SIG-M5 treated with dmso at 0.1 percent for 504 hours (cell line): ENCODE results near the gene MGAT4B.

Experiments
- DNase-seq: peaks from one replicate; lab custom pipeline; 2025; ENCODE audit not compliant: unreplicated experiment; lab: John Stamatoyannopoulos, UW

The MGAT4B gene

GRCh38 chr5:179827680-179828079 lies 21.0 kb upstream of the MGAT4B start:
- DNase-seq: peak; percentile 97

- DNase-seq: no peak
Measured at GRCh38 chr5:179825655-179826182, 19.1 kb upstream of the MGAT4B start.

- DNase-seq: no peak
Measured at GRCh38 chr5:179824745-179825112, 18.1 kb upstream of the MGAT4B start.

- DNase-seq: no peak
Measured at GRCh38 chr5:179823937-179824744, 17.5 kb upstream of the MGAT4B start.

- DNase-seq: no peak
Measured at GRCh38 chr5:179822444-179822990, 15.9 kb upstream of the MGAT4B start.

GRCh38 chr5:179822059-179822432 lies 15.4 kb upstream of the MGAT4B start:
- no peak for DNase-seq

GRCh38 chr5:179821298-179822058 lies 14.8 kb upstream of the MGAT4B start:
- DNase-seq: peak; percentile 86

GRCh38 chr5:179820483-179821297 lies 14.0 kb upstream of the MGAT4B start, which contains the start of gene SQSTM1:
TSS of gene SQSTM1 (plus strand) at chr5:179820905. CDS start at chr5:179820937, 32 bp downstream.
- DNase-seq: peak; percentile 62

- DNase-seq: no peak
Measured at GRCh38 chr5:179820127-179820482, 13.4 kb upstream of the MGAT4B start.

- peak; percentile 30 for DNase-seq
Measured at GRCh38 chr5:179819296-179820126, 12.8 kb upstream of the MGAT4B start.

- peak; percentile 85 for DNase-seq
Measured at GRCh38 chr5:179818746-179819295, 12.2 kb upstream of the MGAT4B start.

GRCh38 chr5:179817890-179818745 lies 11.5 kb upstream of the MGAT4B start:
- no peak for DNase-seq

- no peak for DNase-seq
Measured at GRCh38 chr5:179817470-179817840, 10.8 kb upstream of the MGAT4B start.

GRCh38 chr5:179816796-179817469 lies 10.3 kb upstream of the MGAT4B start:
- no peak for DNase-seq

- no peak for DNase-seq
Measured at GRCh38 chr5:179816401-179816795, 9.7 kb upstream of the MGAT4B start.

- DNase-seq: no peak
Measured at GRCh38 chr5:179815491-179816249, 9.0 kb upstream of the MGAT4B start.

- no peak for DNase-seq
Measured at GRCh38 chr5:179814090-179814489, 7.4 kb upstream of the MGAT4B start.
